Gastrocnemius medialis (tissue), 4 donors: Measurements from ENCODE around the gene TMEM243. TPM values are rescaled to one million over a fixed set of nuclear protein-coding genes. Genes with fewer than 3 reads are reported as not detected.

Experiments
- ATAC-seq, 2 donors: fragments of 150-250 bp; one replicate each; pipeline ENCODE4 v1.9.1; 2016
- DNase-seq, 2 donors: peaks; one replicate each; pipeline ENCODE4 v3.0.0-alpha.2; 2019
- H3K27ac ChIP-seq, 4 donors: fragments of 200-600 bp; sonication (generic); 1 replicate in 1 of 4; 2 replicates in 3 of 4; pipeline ENCODE4 v1.5.1; 2016 to 2018; ENCODE audit warnings: mild to moderate bottlenecking in 2 of 4, moderate library complexity in 1 of 4
- H3K27me3 ChIP-seq, 3 donors: fragments of 200-600 bp; sonication (generic) in 2 of 3; 1 replicate in 1 of 3; 2 replicates in 2 of 3; pipeline versions ENCODE4 v1.5.1 to v1.6.0; 2016 to 2019; ENCODE audit warnings: mild to moderate bottlenecking in 1 of 3, moderate library complexity in 1 of 3
- H3K36me3 ChIP-seq, 2 donors: fragments of 200-600 bp; sonication (generic) in 1 of 2; one replicate each; pipeline ENCODE4 v1.5.1; 2017 to 2018
- H3K4me1 ChIP-seq, 2 donors: fragments of 200-600 bp; sonication (generic) in 1 of 2; one replicate each; pipeline ENCODE4 v1.5.1; 2016 to 2017; ENCODE audit warnings: mild to moderate bottlenecking in 2 of 2
- H3K4me3 ChIP-seq, 4 donors: fragments of 200-600 bp; sonication (generic) in 3 of 4; 1 replicate in 1 of 4; 2 replicates in 3 of 4; pipeline ENCODE4 v1.5.1; 2016 to 2019; ENCODE audit warnings: mild to moderate bottlenecking in 2 of 4
- H3K9me3 ChIP-seq, 3 donors: fragments of 200-600 bp; sonication (generic) in 2 of 3; 1 replicate in 1 of 3; 2 replicates in 2 of 3; pipeline ENCODE4 v1.5.1; 2016 to 2019
- POLR2A ChIP-seq, 2 donors: fragments of 450-650 bp; IDR thresholded peaks; one replicate each; pipeline ENCODE4 v1.6.1; 2017; ENCODE audit warnings: antibody characterized with exemption in 2 of 2, mild to moderate bottlenecking in 2 of 2, moderate library complexity in 2 of 2
- in situ Hi-C, 4 donors: fragments of 200-750 bp; cut with MboI; loops; one replicate each; pipeline versions ENCODE4 v1.15.0 to v1.8.0; 2017; ENCODE audit warnings: low sequenced_read_pairs in 4 of 4
- intact Hi-C: fragments of 100-400 bp; cut with DNase I; formaldehyde crosslinking; loops from one replicate; pipeline ENCODE4 v1.15.1; 2023; ENCODE audit warnings: low total_unique reads
- total RNA-seq, 4 donors: library from RNA; depleted of rRNA; stranded (reverse); fragments of >200 nt; gene quantifications; one replicate each; pipeline versions ENCODE4 v1.1.0 to v1.2.3, GENCODE V29; 2016
- TF ChIP-seq, protein P1 (sequence below), 5 experiments: fragments of 450-650 bp in 3 of 5; fragments of 200-600 bp in 2 of 5; sonication (generic) in 2 of 5; IDR thresholded peaks in 4 of 5; conservative IDR thresholded peaks in 1 of 5; 1 replicate in 4 of 5; 2 replicates in 1 of 5; pipeline ENCODE4 v1.5.1; 2016 to 2019; ENCODE audit warnings: antibody characterized with exemption in 5 of 5, mild to moderate bottlenecking in 3 of 5, moderate library complexity in 3 of 5

The TMEM243 gene
- total RNA-seq, 4 donors from 2014 or later, result 2.8 to 6.5 (median 4.1) TPM

DNA sequence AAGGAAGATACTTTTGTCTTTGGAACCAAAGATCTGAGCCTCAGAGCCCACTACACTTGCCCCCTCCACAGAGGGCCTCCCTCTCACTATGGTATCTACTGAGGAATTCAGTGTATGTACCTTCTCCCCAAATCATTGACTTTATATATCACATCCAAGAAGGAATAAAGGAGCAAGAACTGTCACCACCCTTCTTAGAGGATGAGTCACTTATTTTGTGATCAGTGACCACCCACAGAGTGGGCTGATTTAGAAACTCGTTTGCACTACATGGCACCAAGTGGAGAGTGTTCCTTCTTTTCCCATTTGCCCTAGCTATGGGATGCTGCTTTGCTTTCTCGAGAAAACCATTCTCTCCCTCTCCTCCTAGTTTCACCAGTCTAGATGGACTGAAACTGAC is 5.7 kb downstream of the TMEM243 start:
- Histone ChIP-seq H3K4me1 (peaks cover 0 to 12% of the 10 kb centered on the region in 2 donors), H3K36me3 (no peaks in the 10 kb centered on the region)

DNA sequence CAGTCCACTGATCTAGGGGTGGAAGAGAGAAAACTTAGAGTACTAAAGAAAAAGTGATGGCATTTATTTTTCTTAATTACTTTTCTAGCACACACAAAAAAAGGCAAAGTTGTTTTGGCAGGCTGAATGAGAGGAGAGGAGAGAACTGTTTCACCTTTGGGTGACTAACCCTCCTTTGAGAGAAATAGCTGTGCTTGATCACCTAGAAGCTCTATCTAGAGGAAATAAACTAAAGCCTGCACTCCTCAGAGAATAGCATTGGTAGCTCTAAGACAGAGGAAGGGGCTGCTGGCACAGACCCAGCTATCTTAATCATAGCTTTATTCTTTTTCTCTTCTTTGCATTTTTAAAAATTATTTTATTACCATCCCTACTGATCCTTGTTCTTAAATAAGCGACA is 6.3 kb downstream of the TMEM243 start:
- DNase-seq (no peak), ATAC-seq (no peak)
- TF ChIP-seq, protein P1, sequence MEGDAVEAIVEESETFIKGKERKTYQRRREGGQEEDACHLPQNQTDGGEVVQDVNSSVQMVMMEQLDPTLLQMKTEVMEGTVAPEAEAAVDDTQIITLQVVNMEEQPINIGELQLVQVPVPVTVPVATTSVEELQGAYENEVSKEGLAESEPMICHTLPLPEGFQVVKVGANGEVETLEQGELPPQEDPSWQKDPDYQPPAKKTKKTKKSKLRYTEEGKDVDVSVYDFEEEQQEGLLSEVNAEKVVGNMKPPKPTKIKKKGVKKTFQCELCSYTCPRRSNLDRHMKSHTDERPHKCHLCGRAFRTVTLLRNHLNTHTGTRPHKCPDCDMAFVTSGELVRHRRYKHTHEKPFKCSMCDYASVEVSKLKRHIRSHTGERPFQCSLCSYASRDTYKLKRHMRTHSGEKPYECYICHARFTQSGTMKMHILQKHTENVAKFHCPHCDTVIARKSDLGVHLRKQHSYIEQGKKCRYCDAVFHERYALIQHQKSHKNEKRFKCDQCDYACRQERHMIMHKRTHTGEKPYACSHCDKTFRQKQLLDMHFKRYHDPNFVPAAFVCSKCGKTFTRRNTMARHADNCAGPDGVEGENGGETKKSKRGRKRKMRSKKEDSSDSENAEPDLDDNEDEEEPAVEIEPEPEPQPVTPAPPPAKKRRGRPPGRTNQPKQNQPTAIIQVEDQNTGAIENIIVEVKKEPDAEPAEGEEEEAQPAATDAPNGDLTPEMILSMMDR (IDR thresholded peaks at IDR 0.05 in 4 of 5, conservative IDR thresholded peaks at IDR 0.05 in 1 of 5), result no peak
- no peak for TF ChIP-seq POLR2A (IDR thresholded peaks at IDR 0.05)
- Histone ChIP-seq H3K4me3 (no peak overlapping the region), H3K9me3 (no peaks in the 10 kb centered on the region), H3K27me3 (no peaks in the 10 kb centered on the region), H3K4me1 (peaks cover 0 to 12% of the 10 kb centered on the region in 2 donors), H3K36me3 (no peaks in the 10 kb centered on the region), H3K27ac (no peak overlapping the region)
- intact Hi-C loops, result no loop called here
- in situ Hi-C loops, result no loop called here

More for the DNA sequence above, 5.7 kb downstream of the TMEM243 start:
- DNase-seq, result no peak
- Histone ChIP-seq H3K9me3 (no peaks in the 10 kb centered on the region), H3K27ac (no peak overlapping the region), H3K4me3 (no peak overlapping the region), H3K27me3 (no peaks in the 10 kb centered on the region)
- intact Hi-C loops (no loop called here), in situ Hi-C loops (no loop called here)
- TF ChIP-seq, protein P1 (IDR thresholded peaks at IDR 0.05 in 4 of 5, conservative IDR thresholded peaks at IDR 0.05 in 1 of 5), result no peak
- no peak for TF ChIP-seq POLR2A (IDR thresholded peaks at IDR 0.05)
- no peak for ATAC-seq

DNA sequence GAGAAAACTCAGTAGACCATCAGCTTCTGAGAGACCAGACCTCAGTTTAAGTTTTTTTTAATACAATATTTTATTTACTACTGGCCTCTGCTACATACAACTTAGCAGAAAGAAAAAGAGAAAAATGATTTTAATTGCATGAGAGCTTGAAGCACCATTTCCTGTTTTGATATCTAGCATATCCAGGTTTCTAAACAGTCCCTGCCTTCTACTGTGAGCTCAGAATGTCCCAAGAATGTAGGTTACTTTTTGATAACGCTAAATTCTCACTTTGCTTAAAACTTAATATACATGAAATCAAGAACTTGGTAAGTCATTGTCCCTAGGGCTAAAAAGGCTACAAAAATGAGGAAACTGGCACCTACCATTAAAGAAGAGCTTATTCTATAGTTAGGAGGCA is 7.0 kb downstream of the TMEM243 start:
- DNase-seq, result no peak
- intact Hi-C loops, result no loop called here
- in situ Hi-C loops, result no loop called here
- Histone ChIP-seq H3K9me3 (no peaks in the 10 kb centered on the region), H3K36me3 (no peaks in the 10 kb centered on the region), H3K4me3 (no peak overlapping the region), H3K4me1 (peaks cover 0 to 12% of the 10 kb centered on the region in 2 donors), H3K27me3 (no peaks in the 10 kb centered on the region), H3K27ac (no peak overlapping the region)
- no peak for ATAC-seq
- TF ChIP-seq, protein P1 (IDR thresholded peaks at IDR 0.05 in 4 of 5, conservative IDR thresholded peaks at IDR 0.05 in 1 of 5), result no peak
- no peak for TF ChIP-seq POLR2A (IDR thresholded peaks at IDR 0.05)

DNA sequence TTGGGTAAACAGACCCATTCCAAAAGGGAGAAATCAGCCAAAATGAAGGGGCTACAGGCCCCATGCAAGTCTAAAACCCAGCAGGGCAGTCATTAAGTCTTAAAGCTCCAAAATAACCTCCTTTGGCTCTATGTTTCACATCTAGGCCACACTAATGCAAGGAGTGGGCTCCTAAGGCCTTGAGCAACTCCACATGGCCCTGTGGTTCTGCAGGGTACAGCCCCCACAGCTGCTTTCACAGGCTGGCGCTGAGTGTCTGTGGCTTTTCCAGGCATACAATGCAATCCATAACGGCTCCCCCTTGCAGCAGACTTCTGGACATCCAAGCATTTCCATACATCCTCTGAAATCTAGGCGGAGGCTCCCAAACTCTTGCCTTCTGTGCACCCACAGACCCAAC is 9.0 kb downstream of the TMEM243 start:
- H3K4me3 ChIP-seq, result no peak overlapping the region
- intact Hi-C loops, result no loop called here
- H3K27me3 ChIP-seq, result no peaks in the 10 kb centered on the region
- ATAC-seq, result no peak
- H3K36me3 ChIP-seq, result no peaks in the 10 kb centered on the region
- no peak for DNase-seq
- TF ChIP-seq, protein P1 (IDR thresholded peaks at IDR 0.05 in 4 of 5, conservative IDR thresholded peaks at IDR 0.05 in 1 of 5), result no peak
- TF ChIP-seq POLR2A (IDR thresholded peaks at IDR 0.05), result no peak
- no peak overlapping the region for H3K27ac ChIP-seq
- in situ Hi-C loops, result no loop called here
- peaks cover 0 to 7% of the 10 kb centered on the region in 2 donors for H3K4me1 ChIP-seq
- H3K9me3 ChIP-seq, result peaks cover 0 to 2% (median 0%) of the 10 kb centered on the region in 3 donors

DNA sequence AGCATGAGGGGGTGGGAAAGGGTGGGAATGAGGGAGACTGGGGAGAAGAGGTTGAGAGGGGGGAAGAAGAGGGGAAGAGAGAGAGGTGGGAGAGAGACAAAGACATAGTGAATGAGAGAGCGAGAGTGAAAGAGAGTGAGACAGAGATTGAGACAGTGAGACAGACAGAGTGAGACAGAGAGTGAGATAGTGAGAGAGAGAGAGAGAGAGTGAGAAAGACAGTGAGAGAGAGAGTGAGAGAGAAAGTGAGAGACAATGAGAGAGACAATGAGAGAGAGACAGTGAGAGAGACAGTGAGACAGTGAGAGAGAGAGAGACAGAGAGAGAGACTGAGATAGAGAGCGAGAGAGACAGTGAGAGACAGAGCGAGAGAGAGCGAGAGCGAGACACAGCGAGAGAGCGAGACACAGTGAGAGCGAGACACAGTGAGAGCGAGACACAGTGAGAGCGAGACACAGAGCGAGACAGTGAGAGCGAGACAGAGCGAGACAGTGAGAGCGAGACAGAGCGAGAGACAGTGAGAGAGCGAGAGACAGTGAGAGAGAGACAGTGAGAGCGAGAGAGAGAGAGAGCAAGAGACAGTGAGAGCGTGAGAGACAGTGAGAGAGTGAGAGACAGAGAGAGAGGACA is 10.1 kb downstream of the TMEM243 start:
- no peaks in the 10 kb centered on the region for H3K27me3 ChIP-seq
- TF ChIP-seq POLR2A (IDR thresholded peaks at IDR 0.05), result no peak
- TF ChIP-seq, protein P1 (IDR thresholded peaks at IDR 0.05 in 4 of 5, conservative IDR thresholded peaks at IDR 0.05 in 1 of 5), result no peak
- no peaks in the 10 kb centered on the region for H3K36me3 ChIP-seq
- no peak overlapping the region for H3K27ac ChIP-seq
- peaks cover 0 to 7% of the 10 kb centered on the region in 2 donors for H3K4me1 ChIP-seq
- ATAC-seq, result no peak
- peaks cover 0 to 9% (median 0%) of the 10 kb centered on the region in 3 donors for H3K9me3 ChIP-seq
- no peak overlapping the region for H3K4me3 ChIP-seq
- intact Hi-C loops, result no loop called here
- DNase-seq, result no peak
- in situ Hi-C loops, result no loop called here
